Measurements from ENCODE around the gene ZBP1.

The ZBP1 gene

GRCh38 chr20:57568088-57568896 is 51.9 kb downstream of the ZBP1 start:
- no peak for DNase-seq

- no peak for DNase-seq
Observed at GRCh38 chr20:57567471-57568079, 52.7 kb downstream of the ZBP1 start.

GRCh38 chr20:57566803-57567459 is 53.3 kb downstream of the ZBP1 start:
- DNase-seq, result no peak

GRCh38 chr20:57566399-57566798 is 53.8 kb downstream of the ZBP1 start:
- no peak for DNase-seq

- no peak for DNase-seq
Observed at GRCh38 chr20:57564951-57565642, 55.1 kb downstream of the ZBP1 start.

GRCh38 chr20:57564180-57564802 is 55.9 kb downstream of the ZBP1 start:
- no peak for DNase-seq

- no peak for DNase-seq
Observed at GRCh38 chr20:57563522-57563921, 56.7 kb downstream of the ZBP1 start.

GRCh38 chr20:57562541-57563465 is 57.4 kb downstream of the ZBP1 start:
- no peak for DNase-seq

- no peak for DNase-seq
Observed at GRCh38 chr20:57561356-57562279, 58.6 kb downstream of the ZBP1 start.

- DNase-seq, result peak in 1 of 2 experiments; percentile 25
Observed at GRCh38 chr20:57560554-57561355, 59.5 kb downstream of the ZBP1 start, which contains the start of gene PCK1. Gene PCK1 (plus strand): TSS chr20:57561110. CDS start chr20:57561412, 302 bp downstream.

GRCh38 chr20:57559658-57560553 is 60.3 kb downstream of the ZBP1 start:
- DNase-seq, result no peak

- no peak for DNase-seq
Observed at GRCh38 chr20:57559289-57559634, 61.0 kb downstream of the ZBP1 start.

GRCh38 chr20:57558614-57559288 is 61.5 kb downstream of the ZBP1 start:
- DNase-seq, result no peak

GRCh38 chr20:57557926-57558613 is 62.2 kb downstream of the ZBP1 start:
- no peak for DNase-seq

- DNase-seq, result no peak
Observed at GRCh38 chr20:57556980-57557274, 63.3 kb downstream of the ZBP1 start.

GRCh38 chr20:57555457-57556184 is 64.6 kb downstream of the ZBP1 start:
- DNase-seq, result no peak

Measured in NCI-H1930 (cell line).